GM21576 (cell line): Measurements from ENCODE around the gene NWD2.

Experiments
- ATAC-seq: cut with Tn5 transposase; IDR thresholded peaks from one replicate; pipeline ENCODE4 v1.9.1; 2021; ENCODE audit warnings: mild to moderate bottlenecking, moderate library complexity; ENCODE audit not compliant: unreplicated experiment

The NWD2 gene

GRCh38 chr4:37299468-37299867 lies 54.9 kb downstream of the NWD2 start:
- no peak for ATAC-seq

- no peak for ATAC-seq
These were observed 60.1 kb downstream of the NWD2 start for GRCh38 chr4:37304612-37305011.

GRCh38 chr4:37305984-37306383 lies 61.4 kb downstream of the NWD2 start:
- ATAC-seq, result no peak

GRCh38 chr4:37317104-37317643 lies 72.6 kb downstream of the NWD2 start:
- no peak for ATAC-seq

GRCh38 chr4:37320513-37321235 lies 76.1 kb downstream of the NWD2 start:
- ATAC-seq, result no peak

- no peak for ATAC-seq
These were observed 77.6 kb downstream of the NWD2 start for GRCh38 chr4:37322122-37322521.

GRCh38 chr4:37324546-37324945 lies 80.0 kb downstream of the NWD2 start:
- ATAC-seq, result no peak

GRCh38 chr4:37326852-37327251 lies 82.3 kb downstream of the NWD2 start:
- ATAC-seq, result no peak

- ATAC-seq, result no peak
These were observed 94.4 kb downstream of the NWD2 start for GRCh38 chr4:37338972-37339371.

- no peak for ATAC-seq
These were observed 114.2 kb downstream of the NWD2 start for GRCh38 chr4:37358748-37359147.

- ATAC-seq, result no peak
These were observed 114.7 kb downstream of the NWD2 start for GRCh38 chr4:37359261-37359660.

- no peak for ATAC-seq
These were observed 121.3 kb downstream of the NWD2 start for GRCh38 chr4:37365888-37366287.

- ATAC-seq, result no peak
These were observed 123.4 kb downstream of the NWD2 start for GRCh38 chr4:37367901-37368300.

GRCh38 chr4:37370052-37370451 lies 125.5 kb downstream of the NWD2 start:
- ATAC-seq, result no peak

- no peak for ATAC-seq
These were observed 136.6 kb downstream of the NWD2 start for GRCh38 chr4:37381040-37381668.

GRCh38 chr4:37383579-37384229 lies 139.2 kb downstream of the NWD2 start:
- ATAC-seq, result no peak

- no peak for ATAC-seq
These were observed 140.9 kb downstream of the NWD2 start for GRCh38 chr4:37385424-37385823.

- ATAC-seq, result no peak
These were observed 144.3 kb downstream of the NWD2 start for GRCh38 chr4:37388681-37389365.

- no peak for ATAC-seq
These were observed 144.8 kb downstream of the NWD2 start for GRCh38 chr4:37389366-37389765.

GRCh38 chr4:37389967-37390580 lies 145.5 kb downstream of the NWD2 start:
- peak; percentile 68 for ATAC-seq
